RCC 7860 (cell line): ENCODE measurements around the gene ATE1.
A peak's percentile ranks its signal among the peaks of the same experiment; 100 is the strongest.
"Not testable (repeated sequence)": the region's sequence is repeated elsewhere in the genome, so short reads cannot be mapped to it uniquely, and the experiment has no call there.

Source experiments
- DNase-seq: peaks from one replicate; pipeline ENCODE4 v3.0.0-alpha.2; 2015; ENCODE audit warnings: low spot score
- FAIRE-seq: peaks from 2 replicates; lab custom pipeline; 2012; peaks lifted over from hg19 to GRCh38; lab: Jason Lieb, UNC

Gene ATE1

GRCh38 chr10:121797490-121797889 lies 130.3 kb downstream of the ATE1 start:
- DNase-seq (no peak), FAIRE-seq (no peak)

GRCh38 chr10:121796342-121796741 lies 131.5 kb downstream of the ATE1 start:
- DNase-seq (no peak), FAIRE-seq (no peak)

GRCh38 chr10:121792198-121792597 lies 135.6 kb downstream of the ATE1 start:
- DNase-seq: no peak
- FAIRE-seq: no peak

GRCh38 chr10:121791761-121792160 lies 136.1 kb downstream of the ATE1 start:
- DNase-seq (no peak), FAIRE-seq (no peak)

GRCh38 chr10:121788717-121789116 lies 139.1 kb downstream of the ATE1 start:
- DNase-seq (no peak), FAIRE-seq (no peak)

- no peak for DNase-seq
Observed at GRCh38 chr10:121788115-121788514, 139.7 kb downstream of the ATE1 start.

GRCh38 chr10:121787169-121787568 lies 140.7 kb downstream of the ATE1 start:
- DNase-seq (no peak), FAIRE-seq (no peak)

More at GRCh38 chr10:121788115-121788514, 139.7 kb downstream of the ATE1 start:
- FAIRE-seq: no peak

- DNase-seq (no peak), FAIRE-seq (no peak)
Observed at GRCh38 chr10:121783782-121784372, 144.0 kb downstream of the ATE1 start.

GRCh38 chr10:121781101-121781500 lies 146.7 kb downstream of the ATE1 start:
- FAIRE-seq (no peak), DNase-seq (no peak)

- no peak for DNase-seq
Observed at GRCh38 chr10:121774813-121775212, 153.0 kb downstream of the ATE1 start.

GRCh38 chr10:121774404-121774803 lies 153.4 kb downstream of the ATE1 start:
- DNase-seq (no peak), FAIRE-seq (no peak)

More at GRCh38 chr10:121774813-121775212, 153.0 kb downstream of the ATE1 start:
- FAIRE-seq: no peak

- FAIRE-seq (no peak), DNase-seq (no peak)
Observed at GRCh38 chr10:121772884-121773283, 154.9 kb downstream of the ATE1 start.

- no peak for DNase-seq
- no peak for FAIRE-seq
Observed at GRCh38 chr10:121772406-121772805, 155.4 kb downstream of the ATE1 start.

GRCh38 chr10:121771966-121772365 lies 155.9 kb downstream of the ATE1 start:
- FAIRE-seq (no peak), DNase-seq (no peak)

- DNase-seq (no peak), FAIRE-seq (no peak)
Observed at GRCh38 chr10:121766426-121766825, 161.4 kb downstream of the ATE1 start.

GRCh38 chr10:121765204-121765603 lies 162.6 kb downstream of the ATE1 start:
- FAIRE-seq: no peak
- no peak for DNase-seq

GRCh38 chr10:121764233-121764942 lies 163.4 kb downstream of the ATE1 start:
- no peak for DNase-seq
- no peak for FAIRE-seq

- FAIRE-seq, DNase-seq: not testable (repeated sequence)
Observed at GRCh38 chr10:121757241-121757640, 170.6 kb downstream of the ATE1 start.

- DNase-seq, FAIRE-seq: not testable (repeated sequence)
Observed at GRCh38 chr10:121755496-121755895, 172.3 kb downstream of the ATE1 start.

GRCh38 chr10:121754666-121755065 lies 173.2 kb downstream of the ATE1 start:
- FAIRE-seq: no peak

GRCh38 chr10:121753726-121754476 lies 173.9 kb downstream of the ATE1 start:
- DNase-seq (peak; percentile 82), FAIRE-seq (peak; percentile 89)

More at GRCh38 chr10:121754666-121755065, 173.2 kb downstream of the ATE1 start:
- no peak for DNase-seq
